Measurements from ENCODE around the gene STN1.

The STN1 gene, protein sequence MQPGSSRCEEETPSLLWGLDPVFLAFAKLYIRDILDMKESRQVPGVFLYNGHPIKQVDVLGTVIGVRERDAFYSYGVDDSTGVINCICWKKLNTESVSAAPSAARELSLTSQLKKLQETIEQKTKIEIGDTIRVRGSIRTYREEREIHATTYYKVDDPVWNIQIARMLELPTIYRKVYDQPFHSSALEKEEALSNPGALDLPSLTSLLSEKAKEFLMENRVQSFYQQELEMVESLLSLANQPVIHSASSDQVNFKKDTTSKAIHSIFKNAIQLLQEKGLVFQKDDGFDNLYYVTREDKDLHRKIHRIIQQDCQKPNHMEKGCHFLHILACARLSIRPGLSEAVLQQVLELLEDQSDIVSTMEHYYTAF

DNA sequence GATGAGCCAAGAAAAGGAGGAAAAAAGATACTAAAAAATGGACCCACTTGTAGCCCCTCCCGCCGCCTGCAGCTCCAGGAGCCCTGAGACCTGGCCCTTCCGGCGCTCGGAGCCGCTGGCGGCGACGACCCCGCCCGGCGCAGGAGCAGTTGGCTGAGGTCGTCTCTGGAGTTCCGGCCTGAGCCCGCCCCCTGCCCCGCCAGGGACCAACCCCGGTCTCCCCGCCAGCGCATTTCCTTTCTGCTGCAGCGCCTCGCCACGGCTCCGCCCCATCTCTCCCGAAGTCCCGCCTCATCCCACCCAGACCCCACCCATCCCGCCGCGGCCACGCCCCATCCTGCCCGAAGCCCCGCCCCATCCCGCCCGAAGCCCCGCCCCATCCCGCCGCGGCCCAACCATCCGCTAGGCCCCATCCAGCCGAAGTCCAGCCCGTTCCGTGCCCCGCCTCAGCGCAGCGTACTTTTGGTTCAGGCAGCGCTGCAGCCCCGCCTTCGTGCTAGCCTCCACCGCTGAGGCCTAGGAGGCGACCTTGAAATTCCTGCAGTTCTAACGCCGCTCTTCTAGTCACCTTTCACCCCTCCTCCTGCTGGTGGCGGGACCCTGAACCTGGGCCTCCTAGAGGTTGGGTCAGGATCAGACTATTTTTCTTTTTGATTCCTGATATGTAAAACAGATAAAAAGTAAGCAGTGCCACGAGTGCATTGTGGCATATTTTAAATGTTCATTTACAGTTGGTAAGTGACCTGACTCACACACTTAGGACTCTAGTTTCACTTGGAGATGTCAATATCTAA is at the start of gene STN1:
TSS of gene STN1 (minus strand) at position 132 of the 794 bp plus-strand sequence. CDS start 590 bp downstream, outside the sequence.
- H3K9me3 ChIP-seq (ENCODE audit: low read length), result peaks cover 3% of the 10 kb centered on the region; the same call in 1 of the 2 replicates
- H3K9ac ChIP-seq (ENCODE audit: low read length), result peak within 1 kb of the TSS; percentile 86
- TF ChIP-seq EZH2 (IDR thresholded peaks at IDR 0.05; ENCODE audit: borderline replicate concordance, low read length), result no peak
- TF ChIP-seq, protein P1, sequence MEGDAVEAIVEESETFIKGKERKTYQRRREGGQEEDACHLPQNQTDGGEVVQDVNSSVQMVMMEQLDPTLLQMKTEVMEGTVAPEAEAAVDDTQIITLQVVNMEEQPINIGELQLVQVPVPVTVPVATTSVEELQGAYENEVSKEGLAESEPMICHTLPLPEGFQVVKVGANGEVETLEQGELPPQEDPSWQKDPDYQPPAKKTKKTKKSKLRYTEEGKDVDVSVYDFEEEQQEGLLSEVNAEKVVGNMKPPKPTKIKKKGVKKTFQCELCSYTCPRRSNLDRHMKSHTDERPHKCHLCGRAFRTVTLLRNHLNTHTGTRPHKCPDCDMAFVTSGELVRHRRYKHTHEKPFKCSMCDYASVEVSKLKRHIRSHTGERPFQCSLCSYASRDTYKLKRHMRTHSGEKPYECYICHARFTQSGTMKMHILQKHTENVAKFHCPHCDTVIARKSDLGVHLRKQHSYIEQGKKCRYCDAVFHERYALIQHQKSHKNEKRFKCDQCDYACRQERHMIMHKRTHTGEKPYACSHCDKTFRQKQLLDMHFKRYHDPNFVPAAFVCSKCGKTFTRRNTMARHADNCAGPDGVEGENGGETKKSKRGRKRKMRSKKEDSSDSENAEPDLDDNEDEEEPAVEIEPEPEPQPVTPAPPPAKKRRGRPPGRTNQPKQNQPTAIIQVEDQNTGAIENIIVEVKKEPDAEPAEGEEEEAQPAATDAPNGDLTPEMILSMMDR (IDR thresholded peaks at IDR 0.05; ENCODE audit: low read length), result peak; percentile 11; the same call in 1 of the 2 replicates
- H3F3A ChIP-seq (ENCODE audit: insufficient read depth, low read length), result no peaks in the 10 kb centered on the region
- H3K27me3 ChIP-seq (ENCODE audit: insufficient read depth, low read length), result no peaks in the 10 kb centered on the region
- H3K79me2 ChIP-seq (ENCODE audit: insufficient read depth, low read length), result no peaks in the 10 kb centered on the region
- no peaks in the 10 kb centered on the region for H3K9me2 ChIP-seq (ENCODE audit: low read depth, low read length)
- H4K20me1 ChIP-seq (ENCODE audit: insufficient read depth, low read length), result no peaks in the 10 kb centered on the region
- peak within 1 kb of the TSS; percentile 76 for H3K4me3 ChIP-seq (ENCODE audit: low read depth, low read length, poor library complexity, severe bottlenecking)
- peaks cover 18% of the 10 kb centered on the region for H3K36me3 ChIP-seq (ENCODE audit: insufficient read depth, low read length)
- H3K27ac ChIP-seq (ENCODE audit: low read depth, low read length, poor library complexity, severe bottlenecking), result peak within 1 kb of the TSS; percentile 63
- H3K4me2 ChIP-seq (ENCODE audit: low read length), result peak within 1 kb of the TSS; percentile 93
- peak within 1 kb of the TSS; percentile 96 for H2AFZ ChIP-seq (ENCODE audit: low read length)
- peaks cover 33% of the 10 kb centered on the region for H3K4me1 ChIP-seq (ENCODE audit: insufficient read depth, low read length, severe bottlenecking)

GRCh38 chr10:103967448-103968071 is 49.6 kb upstream of the STN1 start:
- Histone ChIP-seq H3K27ac (ENCODE audit: low read depth, low read length, poor library complexity, severe bottlenecking) (no peak overlapping the region), H2AFZ (ENCODE audit: low read length) (peak overlapping the region; percentile 91)
- TF ChIP-seq, protein P1 (IDR thresholded peaks at IDR 0.05; ENCODE audit: low read length), result no peak
- TF ChIP-seq EZH2 (IDR thresholded peaks at IDR 0.05; ENCODE audit: borderline replicate concordance, low read length), result no peak

DNA sequence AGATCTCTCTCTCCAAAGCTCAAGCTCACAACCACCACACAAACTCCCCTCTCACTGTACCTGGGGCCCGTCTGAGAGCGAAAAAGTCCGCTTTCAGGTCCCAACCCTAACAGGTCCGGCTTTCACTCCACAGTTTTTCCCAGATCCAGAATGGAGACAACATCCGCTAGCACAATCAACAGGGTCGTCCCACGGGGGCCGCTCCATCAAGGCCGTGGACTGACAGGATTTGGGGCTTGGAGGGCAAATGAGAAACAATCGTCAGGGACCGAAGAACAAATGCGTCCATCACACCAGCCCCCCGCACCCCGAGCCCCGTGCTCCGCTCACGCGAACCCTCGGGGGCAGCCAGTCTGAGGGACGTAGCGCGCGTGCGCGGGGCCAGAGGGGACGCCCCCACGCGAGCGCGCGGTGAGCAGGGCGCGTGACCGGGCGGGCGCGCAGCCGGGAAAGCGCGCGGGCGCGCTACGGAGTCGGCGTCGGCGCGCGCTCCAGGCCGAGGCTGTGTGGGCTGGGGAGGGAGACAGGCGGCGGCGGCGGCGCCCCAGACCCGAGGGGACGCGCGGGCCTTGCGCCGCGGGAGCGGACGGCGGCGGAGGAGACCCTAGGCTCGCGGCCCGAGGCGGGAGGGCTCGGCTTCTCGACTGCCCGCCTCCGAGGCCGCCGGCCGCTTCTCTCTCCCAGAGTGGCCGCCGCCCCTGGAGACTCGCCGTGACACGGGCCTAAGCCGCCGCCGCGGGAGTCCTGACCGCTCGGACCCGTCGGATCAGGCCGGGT is 48.9 kb upstream of the STN1 start, which contains the start of gene SLK:
TSS of gene SLK (plus strand) at position 470 of the 777 bp plus-strand sequence. CDS start 606 bp downstream, outside the sequence.
- no peaks in the 10 kb centered on the region for H3K9me2 ChIP-seq (ENCODE audit: low read depth, low read length)
- peaks cover 32% of the 10 kb centered on the region for H3K4me1 ChIP-seq (ENCODE audit: insufficient read depth, low read length, severe bottlenecking)

More at GRCh38 chr10:103967448-103968071, 49.6 kb upstream of the STN1 start:
- Histone ChIP-seq H3K9me2 (ENCODE audit: low read depth, low read length) (no peaks in the 10 kb centered on the region), H4K20me1 (ENCODE audit: insufficient read depth, low read length) (no peaks in the 10 kb centered on the region), H3F3A (ENCODE audit: insufficient read depth, low read length) (no peaks in the 10 kb centered on the region), H3K36me3 (ENCODE audit: insufficient read depth, low read length) (no peaks in the 10 kb centered on the region; the same call in 1 of the 2 replicates), H3K9ac (ENCODE audit: low read length) (peak overlapping the region; percentile 96), H3K4me1 (ENCODE audit: insufficient read depth, low read length, severe bottlenecking) (peaks cover 32% of the 10 kb centered on the region), H3K4me2 (ENCODE audit: low read length) (peak overlapping the region; percentile 99), H3K27me3 (ENCODE audit: insufficient read depth, low read length) (no peaks in the 10 kb centered on the region), H3K4me3 (ENCODE audit: low read depth, low read length, poor library complexity, severe bottlenecking) (peak overlapping the region; percentile 81), H3K9me3 (ENCODE audit: low read length) (no peaks in the 10 kb centered on the region), H3K79me2 (ENCODE audit: insufficient read depth, low read length) (peaks cover 39% of the 10 kb centered on the region)

More for the DNA sequence above, 48.9 kb upstream of the STN1 start, which contains the start of gene SLK:
- Histone ChIP-seq H3K36me3 (ENCODE audit: insufficient read depth, low read length) (no peaks in the 10 kb centered on the region; the same call in 1 of the 2 replicates), H3F3A (ENCODE audit: insufficient read depth, low read length) (no peaks in the 10 kb centered on the region), H2AFZ (ENCODE audit: low read length) (peak within 1 kb of the TSS; percentile 91), H3K27ac (ENCODE audit: low read depth, low read length, poor library complexity, severe bottlenecking) (peak within 1 kb of the TSS; percentile 19), H3K9me3 (ENCODE audit: low read length) (no peaks in the 10 kb centered on the region), H3K4me2 (ENCODE audit: low read length) (peak within 1 kb of the TSS; percentile 99), H3K79me2 (ENCODE audit: insufficient read depth, low read length) (peaks cover 38% of the 10 kb centered on the region), H3K27me3 (ENCODE audit: insufficient read depth, low read length) (no peaks in the 10 kb centered on the region), H4K20me1 (ENCODE audit: insufficient read depth, low read length) (no peaks in the 10 kb centered on the region), H3K4me3 (ENCODE audit: low read depth, low read length, poor library complexity, severe bottlenecking) (peak within 1 kb of the TSS; percentile 81), H3K9ac (ENCODE audit: low read length) (peak within 1 kb of the TSS; percentile 96)
- TF ChIP-seq, protein P1 (IDR thresholded peaks at IDR 0.05; ENCODE audit: low read length), result no peak
- no peak for TF ChIP-seq EZH2 (IDR thresholded peaks at IDR 0.05; ENCODE audit: borderline replicate concordance, low read length)

Data from OCI-LY1 (cell line).